Measurements from ENCODE around the gene TMEM61.
A peak's percentile ranks its signal among the peaks of the same experiment; 100 is the strongest.
"Not testable (repeated sequence)": the region's sequence is repeated elsewhere in the genome, so short reads cannot be mapped to it uniquely, and the experiment has no call there.

The TMEM61 gene

DNA sequence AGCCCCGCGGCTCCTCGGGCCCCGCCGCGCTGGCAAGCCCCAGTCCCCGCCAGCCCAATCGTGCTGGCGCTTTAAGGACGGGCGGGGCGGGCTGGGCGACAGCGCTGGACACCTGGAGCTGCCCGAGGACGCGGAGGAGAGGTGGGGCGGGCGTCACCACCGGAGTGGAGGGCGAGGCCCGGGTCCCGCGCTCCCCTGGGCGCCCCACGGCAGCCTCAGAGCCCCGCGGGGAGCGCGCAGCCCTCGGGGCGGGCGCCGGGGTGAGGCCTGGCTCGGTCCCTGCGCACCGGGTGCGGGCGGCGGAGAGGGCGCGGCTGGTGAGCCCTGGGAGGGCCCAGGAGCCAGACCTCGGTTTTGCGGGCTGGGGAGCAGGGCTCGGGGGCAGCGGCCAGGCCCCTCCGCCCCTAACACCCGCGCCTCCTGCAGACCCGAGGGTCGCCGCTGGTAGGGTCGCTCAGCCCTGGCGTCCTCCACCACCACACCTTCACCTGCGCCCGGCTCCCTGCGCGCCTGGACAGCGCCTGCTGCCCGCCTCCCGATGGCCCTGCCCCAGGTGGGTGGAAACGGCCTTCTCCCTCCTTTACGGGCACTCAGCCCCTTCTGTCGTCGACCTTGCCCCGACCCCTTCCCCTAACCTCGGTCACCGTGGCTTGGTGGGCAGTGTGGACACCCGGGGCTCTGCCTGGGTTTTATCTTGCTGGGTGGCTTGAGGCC, at the start of gene TMEM61:
Gene TMEM61, plus strand, starts transcription at position 101 of the 714 bp plus-strand sequence. Its CDS starts 438 bp downstream, at position 539.
- DNase-seq = no peak

DNA sequence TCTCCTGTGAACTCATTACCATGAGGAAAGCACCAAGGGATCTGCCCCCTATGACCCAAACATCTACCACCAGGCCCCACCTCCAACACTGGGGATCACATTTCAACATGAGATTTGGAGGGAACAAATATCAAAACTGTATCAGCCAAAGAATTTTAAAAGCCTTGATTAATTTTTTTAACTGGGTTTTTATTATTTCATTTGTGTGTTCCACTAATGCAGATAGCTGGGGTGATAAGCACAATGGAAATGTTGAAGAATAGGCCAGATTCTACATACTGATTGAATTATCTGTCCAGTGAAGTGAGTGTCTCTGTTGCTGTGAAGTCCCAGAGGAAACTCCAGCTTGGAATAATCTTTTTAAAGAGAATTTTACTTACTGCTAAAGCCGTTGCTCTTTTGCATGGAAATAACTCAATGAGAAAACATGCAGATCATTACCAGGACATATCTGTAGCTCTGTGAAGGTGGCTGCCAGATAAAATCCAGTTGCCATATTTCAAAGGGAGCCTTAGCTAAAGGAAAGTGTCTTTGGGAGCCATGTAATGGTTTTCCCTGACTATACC, 49.1 kb upstream of the TMEM61 start:
- no peak for DNase-seq

DNA sequence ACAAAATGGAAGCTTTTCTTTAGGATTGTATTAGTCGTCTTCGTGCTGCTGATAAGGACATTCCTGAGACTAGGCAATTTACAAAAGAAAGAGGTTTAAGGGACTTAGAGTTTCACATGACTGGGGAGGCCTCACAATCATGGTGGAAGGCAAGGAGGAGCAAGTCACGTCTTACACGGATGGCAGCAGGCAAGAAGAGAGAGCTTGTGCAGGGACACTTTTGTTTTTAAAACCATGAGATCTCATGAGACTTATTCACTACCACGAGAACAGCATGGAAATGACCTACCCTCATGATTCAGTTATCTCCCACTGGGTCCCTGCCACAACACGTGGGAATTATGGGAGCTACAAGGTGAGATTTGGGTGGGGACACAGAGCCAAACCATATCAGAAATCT, 46.3 kb upstream of the TMEM61 start:
- DNase-seq = not testable (repeated sequence)

- no peak for DNase-seq
Measured at GRCh38 chr1:54934869-54935268, 45.6 kb upstream of the TMEM61 start.

DNA sequence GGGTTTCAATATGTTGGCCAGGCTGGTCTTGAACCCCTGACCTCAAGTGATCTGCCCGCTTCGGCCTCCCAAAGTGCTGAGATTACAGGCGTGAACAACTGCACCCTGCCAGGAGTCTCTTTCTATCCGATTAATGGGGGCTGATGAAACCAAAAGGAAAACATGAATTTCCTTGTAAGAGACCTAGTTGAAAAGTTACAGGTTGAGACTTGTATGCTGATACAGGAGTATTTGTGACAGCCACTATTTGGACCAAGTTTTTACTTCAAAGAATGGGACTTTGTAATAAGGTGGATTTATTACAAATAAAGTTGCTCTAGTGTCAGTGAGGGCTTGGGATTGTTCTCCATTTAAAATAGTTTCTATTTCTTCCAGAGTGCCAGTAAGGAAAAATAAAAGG, 43.6 kb upstream of the TMEM61 start:
- DNase-seq = no peak

GRCh38 chr1:54937469-54937868, 43.0 kb upstream of the TMEM61 start:
- DNase-seq = no peak

GRCh38 chr1:54938955-54939354, 41.5 kb upstream of the TMEM61 start:
- not testable (repeated sequence) for DNase-seq

DNA sequence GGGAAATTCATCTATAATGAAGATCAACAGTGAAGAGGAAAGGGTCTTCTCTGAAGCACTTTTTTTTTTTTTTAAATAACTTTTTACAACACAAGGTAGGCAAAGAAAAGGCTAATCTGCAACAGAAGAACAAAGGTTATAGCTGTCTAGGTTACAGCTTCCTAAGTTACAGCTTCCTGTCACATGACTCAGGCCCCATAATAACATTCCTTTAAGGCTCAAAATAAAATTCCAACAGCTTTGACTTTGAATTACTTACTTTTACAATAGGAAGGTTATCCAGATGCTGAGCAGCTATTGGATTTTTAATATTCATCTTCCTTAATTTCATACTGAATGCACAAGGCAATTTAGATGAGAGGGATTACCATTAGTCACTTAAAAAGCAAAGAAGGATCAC, 40.4 kb upstream of the TMEM61 start:
- no peak for DNase-seq

- no peak for DNase-seq
Measured at GRCh38 chr1:54942976-54943375, 37.5 kb upstream of the TMEM61 start.

GRCh38 chr1:54944610-54945392, 35.6 kb upstream of the TMEM61 start:
- DNase-seq = peak in 50 of 58 donors; percentile 3 to 75 (median 39)

DNA sequence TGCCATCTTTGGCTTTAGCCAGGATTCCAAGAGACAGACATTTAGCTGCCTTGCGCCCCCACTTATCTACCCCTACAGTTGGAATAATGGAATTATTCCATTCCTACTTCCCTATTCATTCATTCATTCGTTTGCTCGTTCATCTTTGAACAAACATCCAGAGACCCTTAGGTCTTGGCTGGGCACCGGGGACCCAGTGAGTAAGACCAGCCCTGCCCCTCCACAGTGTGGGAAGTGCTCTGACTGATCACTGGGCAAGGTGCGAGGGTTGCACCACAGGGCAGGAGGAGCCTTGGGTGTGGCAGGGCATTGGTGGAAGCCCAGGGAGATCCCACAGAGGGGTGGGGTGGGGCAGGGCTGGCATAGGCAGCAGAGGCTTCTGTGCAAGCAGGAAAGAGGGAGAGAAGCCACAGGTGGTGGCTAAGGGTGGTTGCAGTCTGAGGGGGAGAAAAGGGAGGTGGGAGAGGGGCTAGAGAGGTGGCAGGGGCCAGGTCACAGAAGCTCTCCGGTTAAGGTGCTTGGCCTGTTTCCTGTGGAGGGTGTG, 35.0 kb upstream of the TMEM61 start:
- no peak for DNase-seq

DNA sequence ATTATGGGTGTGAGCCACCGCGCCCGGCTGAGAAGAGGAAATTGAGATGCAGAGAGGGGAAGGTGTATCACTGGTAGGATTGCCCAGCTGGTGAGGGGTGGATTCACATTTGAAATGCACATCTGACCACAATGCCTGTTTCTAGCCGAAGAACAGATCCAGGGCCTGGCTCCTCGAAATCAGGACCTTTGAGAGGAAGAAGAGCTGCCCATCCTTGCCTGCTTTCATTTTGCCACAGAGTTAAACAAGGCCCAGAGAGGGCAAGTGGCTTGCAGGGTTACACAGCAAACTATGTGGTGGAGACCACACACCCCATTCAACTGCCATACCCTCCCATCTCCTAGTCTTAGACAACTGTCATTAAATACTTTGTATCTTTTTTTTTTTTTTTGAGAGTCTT, 32.9 kb upstream of the TMEM61 start:
- no peak for DNase-seq

DNA sequence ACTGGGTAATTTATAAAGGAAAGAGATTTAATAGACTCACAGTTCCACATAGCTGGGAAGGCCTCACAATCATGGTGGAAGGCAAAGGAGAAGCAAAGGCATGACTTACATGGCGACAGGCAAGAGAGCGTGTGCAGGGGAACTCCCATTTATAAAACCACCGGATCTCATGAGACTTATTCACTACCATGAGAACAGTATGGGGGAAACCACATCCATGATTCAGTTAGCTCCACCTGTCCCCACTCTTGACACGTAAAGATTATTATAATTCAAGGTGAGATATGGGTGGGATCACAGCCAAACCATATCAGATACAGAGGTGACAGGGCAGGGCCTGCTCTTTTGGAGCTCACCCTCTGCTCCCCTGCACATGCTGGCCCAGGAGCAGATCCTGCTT, 31.4 kb upstream of the TMEM61 start:
- DNase-seq = no peak

DNA sequence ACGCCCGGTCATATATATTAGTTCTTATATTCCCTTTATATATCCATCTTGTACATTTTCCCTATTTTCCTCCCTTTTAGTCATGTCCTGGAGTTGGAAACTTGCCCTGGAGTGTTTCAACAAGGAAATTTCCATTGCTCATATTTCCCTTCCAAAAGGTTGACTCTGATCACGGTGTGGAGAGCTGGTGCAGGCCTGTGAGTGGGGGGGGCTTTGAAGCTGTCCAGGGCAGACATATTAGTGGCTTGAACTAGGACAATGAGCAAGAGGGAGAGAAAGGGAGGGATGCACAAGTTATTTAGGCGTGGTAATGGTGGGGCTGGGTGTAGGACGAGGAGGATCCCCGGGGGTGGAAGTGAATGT, 30.4 kb upstream of the TMEM61 start:
- peak in 1 of 58 donors; percentile 30 for DNase-seq

- peak in 55 of 58 donors; percentile 11 to 86 (median 65) for DNase-seq
Measured at GRCh38 chr1:54950369-54951163, 29.9 kb upstream of the TMEM61 start.

DNA sequence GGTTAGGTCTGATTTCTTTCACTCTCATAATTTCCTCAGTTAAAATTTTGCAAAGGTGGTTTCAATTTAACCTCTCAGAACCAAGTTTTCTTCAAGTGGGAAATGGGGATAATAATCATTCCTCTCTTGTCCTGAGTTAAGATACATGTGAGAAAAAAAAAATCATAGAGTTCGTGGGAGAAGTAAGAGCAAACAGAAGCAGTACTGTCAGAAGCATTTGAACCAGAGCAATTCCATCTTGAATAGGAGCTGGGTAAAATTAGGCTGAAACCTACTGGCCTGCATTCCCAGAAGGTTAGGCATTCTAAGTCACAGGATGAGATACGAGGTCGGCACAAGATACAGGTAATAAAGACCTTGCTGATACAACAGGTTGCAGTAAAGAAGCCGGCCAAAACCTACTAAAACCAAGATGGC, 28.6 kb upstream of the TMEM61 start:
- no peak for DNase-seq

DNA sequence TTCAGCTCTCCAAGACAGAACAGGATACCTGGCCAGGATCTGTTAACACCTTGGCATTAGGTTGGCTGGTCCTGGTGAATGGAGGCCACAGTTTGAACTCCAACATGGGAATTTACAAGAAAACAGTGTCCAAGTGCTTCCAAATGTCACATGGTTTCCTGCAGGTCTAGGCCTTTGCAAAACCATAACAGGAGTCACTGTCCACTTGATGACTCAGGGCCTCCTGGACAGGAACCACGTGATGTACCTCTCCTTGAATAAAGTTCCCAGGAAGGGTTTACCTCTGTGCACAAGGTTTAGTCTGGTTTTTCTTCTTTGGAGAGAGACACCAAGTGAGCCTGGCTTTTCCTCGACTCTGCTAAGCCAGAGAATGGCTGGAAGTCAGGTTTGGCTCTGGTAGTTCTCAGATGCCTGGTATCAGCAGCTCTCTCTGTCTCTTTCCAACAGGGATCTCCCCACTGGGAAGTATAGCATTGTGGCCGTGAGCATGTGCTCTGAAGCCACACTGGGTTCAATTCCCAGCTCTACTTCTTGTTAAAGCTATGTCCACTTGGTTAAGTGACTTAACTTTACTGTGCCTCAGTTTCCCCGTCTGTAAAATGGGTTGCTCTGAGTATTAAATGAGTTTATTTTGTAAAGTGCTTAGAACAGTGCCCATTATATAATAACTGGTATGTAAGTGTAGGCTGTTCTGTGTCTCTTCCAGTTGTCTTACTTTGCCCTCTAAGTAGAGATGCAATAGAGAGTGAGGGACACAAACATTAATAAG, 27.3 kb upstream of the TMEM61 start:
- DNase-seq = no peak

DNA sequence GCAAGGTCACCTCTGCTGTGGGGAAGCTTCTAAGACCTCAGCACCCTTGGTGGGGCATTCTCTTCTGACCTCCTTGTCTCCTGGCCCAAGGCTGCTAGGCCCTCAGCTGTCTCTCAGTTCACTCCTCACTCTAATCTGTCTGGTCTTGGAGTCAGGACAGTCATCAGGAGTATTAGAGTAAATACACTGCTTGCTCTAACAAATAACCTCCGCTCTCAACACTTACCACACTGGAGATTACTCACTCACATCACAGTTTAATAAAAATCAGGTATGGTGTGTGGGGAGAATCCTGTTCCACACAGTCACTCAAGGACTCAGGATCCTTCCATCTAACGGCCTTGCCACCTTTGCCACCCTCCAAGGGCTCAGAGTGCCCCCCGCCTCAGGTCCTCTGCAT, 26.6 kb upstream of the TMEM61 start:
- DNase-seq = no peak

DNA sequence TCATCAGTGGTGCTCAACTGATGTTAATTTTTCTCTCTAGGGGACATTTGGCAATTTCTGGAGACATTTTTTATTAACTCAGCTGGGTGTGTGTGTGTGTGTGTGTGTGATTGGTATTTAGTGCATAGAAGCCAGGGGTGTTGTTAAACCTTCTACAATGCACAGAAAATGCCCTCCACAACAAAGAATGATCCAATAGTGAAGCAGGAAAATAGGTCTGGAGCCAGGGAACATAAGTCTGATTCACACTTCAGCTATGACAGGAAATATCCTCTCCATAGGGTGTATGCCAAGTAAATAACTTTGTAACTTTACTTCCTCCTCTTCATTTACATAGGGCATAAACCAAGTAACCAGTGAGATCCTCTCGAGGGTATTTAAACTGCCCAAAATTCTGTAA, 25.1 kb upstream of the TMEM61 start:
- no peak for DNase-seq

DNA sequence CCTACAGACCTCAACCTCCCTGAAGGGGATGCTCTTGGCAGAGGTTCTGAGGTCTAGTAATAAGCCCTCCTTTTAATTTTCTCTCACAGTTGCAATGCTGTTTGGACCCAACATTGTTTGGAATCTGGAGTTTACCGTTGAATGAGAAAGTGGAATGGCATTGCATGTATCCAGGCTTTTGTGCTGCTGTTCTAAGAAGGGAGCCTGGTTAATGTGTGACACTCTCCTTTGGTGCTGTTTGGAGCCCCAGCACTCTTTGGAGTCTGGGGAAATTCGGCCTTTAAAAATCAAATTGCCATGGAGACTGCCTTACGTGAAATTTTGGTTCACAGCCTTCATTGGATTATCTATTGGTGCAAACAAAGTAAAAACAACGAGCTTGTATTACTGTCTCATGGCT, 23.7 kb upstream of the TMEM61 start:
- no peak for DNase-seq

- DNase-seq = no peak
Measured at GRCh38 chr1:54959241-54959640, 21.2 kb upstream of the TMEM61 start.

Data from anterior cingulate cortex (tissue), 58 donors.